NCI-H82 treated with DMSO at 0.1 percent for 48 hours (cell line): ENCODE results near the gene STAB2.

Source experiments
- DNase-seq: peaks from one replicate; lab custom pipeline; 2025; ENCODE audit not compliant: unreplicated experiment; lab: John Stamatoyannopoulos, UW

The STAB2 gene

GRCh38 chr12:103690426-103690825 is 103.4 kb downstream of the STAB2 start:
- DNase-seq: no peak

GRCh38 chr12:103691063-103691462 is 104.0 kb downstream of the STAB2 start:
- DNase-seq: no peak

- DNase-seq: no peak
These were observed 109.0 kb downstream of the STAB2 start for GRCh38 chr12:103696101-103696500.

GRCh38 chr12:103697971-103698751 is 111.1 kb downstream of the STAB2 start:
- DNase-seq: no peak

- DNase-seq: no peak
These were observed 111.9 kb downstream of the STAB2 start for GRCh38 chr12:103698752-103699560.

- no peak for DNase-seq
These were observed 118.0 kb downstream of the STAB2 start for GRCh38 chr12:103705098-103705497.

- DNase-seq: no peak
These were observed 118.9 kb downstream of the STAB2 start for GRCh38 chr12:103705927-103706326.

GRCh38 chr12:103707446-103707845 is 120.4 kb downstream of the STAB2 start:
- no peak for DNase-seq

GRCh38 chr12:103710544-103710943 is 123.5 kb downstream of the STAB2 start:
- no peak for DNase-seq

GRCh38 chr12:103712216-103712615 is 125.1 kb downstream of the STAB2 start:
- no peak for DNase-seq

- no peak for DNase-seq
These were observed 128.4 kb downstream of the STAB2 start for GRCh38 chr12:103715494-103715893.

GRCh38 chr12:103716517-103717196 is 129.6 kb downstream of the STAB2 start:
- no peak for DNase-seq

GRCh38 chr12:103725398-103725797 is 138.3 kb downstream of the STAB2 start:
- no peak for DNase-seq

- DNase-seq: no peak
These were observed 140.6 kb downstream of the STAB2 start for GRCh38 chr12:103727638-103728037.

- DNase-seq: no peak
These were observed 141.2 kb downstream of the STAB2 start for GRCh38 chr12:103728323-103728722.

GRCh38 chr12:103729499-103729898 is 142.4 kb downstream of the STAB2 start:
- DNase-seq: no peak

- no peak for DNase-seq
These were observed 144.5 kb downstream of the STAB2 start for GRCh38 chr12:103731539-103731938.

- DNase-seq: no peak
These were observed 147.8 kb downstream of the STAB2 start for GRCh38 chr12:103734863-103735262.

GRCh38 chr12:103735291-103735690 is 148.2 kb downstream of the STAB2 start:
- no peak for DNase-seq

- DNase-seq: no peak
These were observed 149.5 kb downstream of the STAB2 start for GRCh38 chr12:103736572-103736971.

GRCh38 chr12:103737881-103738280 is 150.8 kb downstream of the STAB2 start:
- no peak for DNase-seq
